Fibroblast of skin of right quadriceps (primary cell): ENCODE results near the gene WDR64.

Source experiments
- DNase-seq: peaks from one replicate; pipeline ENCODE4 v3.0.0-alpha.2; 2013

The WDR64 gene

GRCh38 chr1:241652012-241652411 lies at the start of gene WDR64:
Gene WDR64, plus strand, starts transcription at chr1:241652281. Its CDS starts 204 bp downstream, at chr1:241652485.
- no peak for DNase-seq

GRCh38 chr1:241603731-241604245 lies 48.3 kb upstream of the WDR64 start:
- no peak for DNase-seq

- DNase-seq: no peak
These were observed 46.8 kb upstream of the WDR64 start for GRCh38 chr1:241605146-241605805.

GRCh38 chr1:241606544-241606943 lies 45.5 kb upstream of the WDR64 start:
- DNase-seq: no peak

GRCh38 chr1:241607497-241607896 lies 44.6 kb upstream of the WDR64 start:
- DNase-seq: no peak

GRCh38 chr1:241608379-241609033 lies 43.6 kb upstream of the WDR64 start:
- peak; percentile 48 for DNase-seq

GRCh38 chr1:241610056-241610815 lies 41.8 kb upstream of the WDR64 start:
- no peak for DNase-seq

GRCh38 chr1:241611063-241611462 lies 41.0 kb upstream of the WDR64 start:
- peak; percentile 68 for DNase-seq

GRCh38 chr1:241611736-241612135 lies 40.3 kb upstream of the WDR64 start:
- DNase-seq: no peak

GRCh38 chr1:241612533-241613477 lies 39.3 kb upstream of the WDR64 start:
- peak; percentile 86 for DNase-seq

- no peak for DNase-seq
These were observed 37.9 kb upstream of the WDR64 start for GRCh38 chr1:241614144-241614543.

GRCh38 chr1:241614572-241614971 lies 37.5 kb upstream of the WDR64 start:
- no peak for DNase-seq

GRCh38 chr1:241615043-241615974 lies 36.8 kb upstream of the WDR64 start:
- DNase-seq: no peak

GRCh38 chr1:241617426-241617825 lies 34.7 kb upstream of the WDR64 start:
- no peak for DNase-seq

- no peak for DNase-seq
These were observed 29.4 kb upstream of the WDR64 start for GRCh38 chr1:241622669-241623068.

- DNase-seq: no peak
These were observed 27.1 kb upstream of the WDR64 start for GRCh38 chr1:241624935-241625334.

- DNase-seq: peak; percentile 67
These were observed 24.4 kb upstream of the WDR64 start for GRCh38 chr1:241627453-241628259.

GRCh38 chr1:241630005-241630404 lies 22.1 kb upstream of the WDR64 start:
- DNase-seq: no peak

- DNase-seq: no peak
These were observed 21.6 kb upstream of the WDR64 start for GRCh38 chr1:241630476-241630875.

- no peak for DNase-seq
These were observed 21.2 kb upstream of the WDR64 start for GRCh38 chr1:241630899-241631298.
